Stimulated activated CD4-positive, alpha-beta T cell treated with anti-CD3 and anti-CD28 coated beads, Interleukin-15, amount 100 ng/mL, for 24 hours (primary cell): ENCODE measurements around the gene YJU2.
A peak's percentile ranks its signal among the peaks of the same experiment; 100 is the strongest.
"Not testable (repeated sequence)": the region's sequence is repeated elsewhere in the genome, so short reads cannot be mapped to it uniquely, and the experiment has no call there.

Experiments used
- DNase-seq: peaks from one replicate; pipeline ENCODE4 v3.0.0-alpha.2; 2020

YJU2 gene

GRCh38 chr19:4229179-4229931 is 17.5 kb upstream of the YJU2 start, which contains the start of gene EBI3:
TSS of gene EBI3 (plus strand) at chr19:4229523. CDS start at chr19:4229551, 28 bp downstream.
- peak; percentile 78 for DNase-seq

DNA sequence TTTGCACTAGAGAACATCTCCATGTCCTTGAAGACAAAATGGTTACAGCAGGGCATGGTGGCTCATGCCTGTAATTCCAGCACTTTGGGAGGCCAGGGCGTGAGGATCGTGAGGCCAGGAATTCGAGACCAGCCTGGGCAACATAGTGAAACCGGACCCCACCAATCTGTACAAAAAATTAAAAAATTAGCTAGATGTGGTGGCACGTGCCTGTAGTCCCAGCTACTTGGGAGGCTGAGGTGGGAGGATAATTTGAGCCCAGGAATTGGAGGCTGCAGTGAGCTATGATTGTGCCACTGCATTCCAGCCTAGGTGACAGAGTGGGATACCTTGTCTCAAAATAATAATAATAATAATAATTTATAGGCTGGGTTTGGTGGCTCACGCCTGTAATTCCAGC is 16.6 kb upstream of the YJU2 start:
- not testable (repeated sequence) for DNase-seq

GRCh38 chr19:4231521-4231920 is 15.4 kb upstream of the YJU2 start:
- DNase-seq, result not testable (repeated sequence)

DNA sequence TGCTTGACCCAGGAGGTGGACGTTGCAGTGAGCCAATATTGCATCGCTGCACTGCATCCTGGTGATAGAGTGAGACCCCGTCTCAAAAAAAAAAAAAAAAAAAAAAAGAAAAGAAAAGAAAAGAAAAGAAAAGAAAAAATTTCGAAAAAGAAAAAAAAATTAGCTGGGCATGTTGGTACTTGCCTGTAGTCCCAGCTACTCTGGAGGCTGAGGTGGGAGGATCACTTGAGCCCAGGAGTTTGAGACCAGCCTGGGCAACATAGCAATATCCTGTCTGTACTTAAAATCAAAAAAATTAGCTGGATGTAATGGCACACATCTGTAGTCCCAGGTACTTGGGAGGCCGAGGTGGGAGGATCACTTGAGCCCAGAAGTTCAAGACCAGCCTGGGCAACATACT is 14.7 kb upstream of the YJU2 start:
- not testable (repeated sequence) for DNase-seq

GRCh38 chr19:4232614-4233281 is 14.1 kb upstream of the YJU2 start:
- no peak for DNase-seq

GRCh38 chr19:4233282-4233853 is 13.5 kb upstream of the YJU2 start:
- DNase-seq, result peak; percentile 83

GRCh38 chr19:4234142-4234861 is 12.6 kb upstream of the YJU2 start:
- no peak for DNase-seq

GRCh38 chr19:4234862-4235201 is 12.0 kb upstream of the YJU2 start:
- DNase-seq, result no peak

- DNase-seq, result not testable (repeated sequence)
Measured at GRCh38 chr19:4237510-4237909, 9.4 kb upstream of the YJU2 start.

DNA sequence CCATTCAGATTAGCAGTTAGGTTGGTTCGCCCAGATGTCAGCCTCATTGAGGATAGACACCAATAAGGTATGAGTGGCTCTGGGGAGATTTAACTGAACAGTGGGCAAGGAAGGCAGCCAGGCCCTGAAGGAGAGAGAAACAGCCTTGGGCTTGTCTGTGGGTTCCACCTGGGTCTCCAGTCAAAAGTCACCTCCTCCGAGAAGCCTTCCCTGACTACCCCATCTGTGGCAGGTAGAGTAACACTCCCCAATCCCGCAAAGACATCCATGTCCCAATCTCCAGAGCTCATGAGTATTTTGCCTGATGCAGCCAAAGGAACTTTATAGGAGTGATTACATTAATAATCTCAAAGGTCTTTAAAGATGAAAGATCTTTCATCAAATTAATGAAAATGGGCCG is 8.0 kb upstream of the YJU2 start:
- no peak for DNase-seq

DNA sequence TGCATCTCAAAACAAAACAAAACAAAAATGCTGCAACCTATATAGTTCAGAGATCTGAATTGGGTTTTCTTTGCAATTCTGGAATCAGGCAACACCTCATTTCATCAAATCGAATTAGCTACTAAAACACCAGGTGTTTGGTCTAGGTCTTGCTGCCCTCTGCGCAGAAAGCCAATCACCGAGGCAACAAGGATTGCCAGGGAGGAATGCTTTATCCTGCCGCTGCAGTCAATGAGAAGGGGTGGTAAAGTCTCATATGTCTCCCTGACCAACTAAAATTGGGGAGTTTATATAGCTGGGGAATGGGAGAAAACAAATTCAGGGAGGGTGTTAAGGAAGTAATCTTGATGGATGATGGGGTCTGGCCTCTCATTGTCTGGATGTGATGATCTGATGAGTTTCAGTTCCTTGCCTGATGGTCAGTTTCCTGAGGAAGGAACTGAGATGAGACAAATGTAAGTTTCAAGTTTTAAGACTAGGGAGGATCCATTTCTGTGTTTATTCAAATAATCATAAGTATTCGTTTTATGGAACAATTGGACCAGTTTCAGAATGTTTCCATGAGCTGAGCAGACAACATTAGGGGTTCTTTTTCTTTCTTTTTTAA is 5.0 kb upstream of the YJU2 start:
- DNase-seq, result no peak

- DNase-seq, result not testable (repeated sequence)
Measured at GRCh38 chr19:4245938-4246337, 942 bp upstream of the YJU2 start.

- DNase-seq, result peak; percentile 17
Measured at GRCh38 chr19:4256563-4256962, 9.7 kb downstream of the YJU2 start.

DNA sequence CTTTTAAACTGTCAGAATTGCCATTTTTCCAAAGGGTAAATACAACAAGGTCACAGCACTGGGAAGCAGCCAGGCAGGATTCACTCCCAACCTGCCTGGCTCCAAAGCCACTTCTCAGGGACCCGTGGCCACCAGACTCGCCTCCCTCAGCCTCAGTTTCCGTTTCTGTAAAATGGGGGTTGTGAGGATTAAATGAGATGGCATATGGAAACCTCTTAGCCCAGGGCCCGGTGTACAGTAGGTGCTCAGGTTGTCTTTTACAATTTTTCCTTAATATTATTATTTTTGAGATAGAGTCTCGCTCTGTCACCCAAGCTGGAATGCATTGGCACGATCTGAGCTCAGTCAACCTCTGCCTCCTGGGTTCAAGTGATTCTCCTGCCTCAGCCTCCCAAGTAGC is 10.1 kb downstream of the YJU2 start:
- DNase-seq, result no peak

GRCh38 chr19:4258181-4258580 is 11.3 kb downstream of the YJU2 start:
- no peak for DNase-seq

- no peak for DNase-seq
Measured at GRCh38 chr19:4260613-4261191, 13.8 kb downstream of the YJU2 start.

- DNase-seq, result no peak
Measured at GRCh38 chr19:4264812-4265211, 17.9 kb downstream of the YJU2 start.

GRCh38 chr19:4266253-4267000 is 19.5 kb downstream of the YJU2 start:
- no peak for DNase-seq

- peak; percentile 72 for DNase-seq
Measured at GRCh38 chr19:4267101-4267900, 20.4 kb downstream of the YJU2 start.

DNA sequence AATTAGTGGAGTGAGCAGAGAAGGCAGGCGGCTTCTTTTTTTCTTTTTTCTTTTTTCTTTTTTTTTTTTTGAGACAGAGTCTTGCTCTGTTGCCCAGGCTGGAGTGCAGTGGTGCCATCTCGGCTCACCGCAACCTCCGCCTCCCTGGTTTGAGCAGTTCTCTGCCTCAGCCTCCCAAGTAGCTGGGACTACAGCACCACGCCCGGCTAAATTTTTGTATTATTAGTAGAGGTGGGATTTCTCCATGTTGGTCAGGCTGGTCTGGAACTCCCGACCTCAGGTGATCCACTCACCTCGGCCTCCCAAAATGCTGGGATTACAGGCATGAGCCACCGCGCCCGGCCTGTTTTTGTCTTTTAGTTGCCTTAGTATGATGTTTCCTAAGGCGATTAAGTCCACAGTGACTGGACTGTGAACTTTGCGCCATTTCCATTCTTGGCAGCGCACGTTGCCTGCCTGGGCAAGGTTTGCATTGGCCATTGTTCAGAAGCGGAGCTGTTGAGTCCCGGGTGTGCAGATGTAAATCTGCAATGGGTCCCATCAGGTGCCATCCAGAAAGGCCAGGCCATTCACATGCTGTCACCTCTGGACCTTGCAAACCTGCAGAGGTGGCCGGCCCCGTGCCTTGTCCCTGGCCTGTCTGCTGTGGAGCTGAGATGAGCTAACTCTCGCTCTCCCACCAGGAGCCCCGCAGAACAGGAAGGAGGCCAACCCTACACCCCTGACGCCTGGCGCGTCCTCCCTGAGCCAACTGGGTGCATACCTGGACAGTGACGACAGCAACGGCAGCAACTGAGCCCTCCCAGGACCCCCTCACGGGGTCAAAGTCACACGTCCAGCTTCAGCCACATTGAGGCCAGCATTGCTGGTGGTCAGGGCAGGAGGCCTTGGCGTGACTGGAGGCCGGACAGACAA is 21.3 kb downstream of the YJU2 start:
- no peak for DNase-seq
